HPDE6-E6E7 (cell line): ENCODE measurements around the gene ESF1.
"Not testable (repeated sequence)": the region's sequence is repeated elsewhere in the genome, so short reads cannot be mapped to it uniquely, and the experiment has no call there.

Source experiments
- DNase-seq: peaks from one replicate; pipeline ENCODE4 v3.0.0; 2011; ENCODE audit warnings: missing footprints; ENCODE audit errors: extremely low spot score

The ESF1 gene

DNA sequence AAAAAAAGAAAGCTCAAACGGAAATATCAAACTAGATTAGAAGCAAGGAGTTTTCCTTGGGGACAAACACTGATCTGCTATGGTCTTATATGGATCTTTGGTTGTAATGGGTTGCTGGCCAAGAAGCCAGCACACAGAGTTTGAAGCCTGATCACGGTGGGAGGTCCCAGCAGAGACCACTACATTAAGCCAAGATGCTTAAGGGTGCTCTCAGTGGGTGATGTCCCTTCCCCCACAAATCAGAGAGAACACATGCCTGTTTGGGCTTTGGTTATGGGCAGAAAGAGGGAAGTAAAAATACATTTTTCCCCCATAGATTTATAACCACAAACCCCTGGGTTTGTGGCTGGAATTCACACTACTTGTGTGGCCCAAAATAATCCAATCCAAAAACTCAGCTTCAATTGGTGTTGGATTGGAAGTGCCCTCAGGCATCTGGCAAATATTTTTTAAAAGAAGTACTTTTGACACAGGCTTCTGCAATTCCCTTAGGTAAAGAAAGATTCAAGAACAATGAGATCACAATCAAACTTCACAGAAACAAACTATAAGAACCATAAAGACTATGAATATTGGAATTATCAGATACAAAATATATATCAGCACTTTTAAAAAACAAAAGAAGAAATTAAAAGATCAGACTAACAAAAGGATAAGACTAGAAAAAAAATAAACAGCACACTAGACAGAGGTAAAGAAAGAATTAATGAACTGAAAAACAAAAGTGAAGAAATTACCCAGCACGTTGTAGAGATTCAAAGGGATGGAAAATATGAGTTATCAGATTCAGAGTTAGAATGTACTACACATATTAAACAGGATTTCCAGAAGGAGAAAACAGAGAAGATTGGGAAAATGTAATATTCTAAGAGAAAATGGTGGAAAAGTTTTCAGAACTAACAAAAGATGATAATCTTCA lies 44.7 kb downstream of the ESF1 start:
- no peak for DNase-seq

- not testable (repeated sequence) for DNase-seq
Observed at GRCh38 chr20:13738187-13738586, 46.5 kb downstream of the ESF1 start.

DNA sequence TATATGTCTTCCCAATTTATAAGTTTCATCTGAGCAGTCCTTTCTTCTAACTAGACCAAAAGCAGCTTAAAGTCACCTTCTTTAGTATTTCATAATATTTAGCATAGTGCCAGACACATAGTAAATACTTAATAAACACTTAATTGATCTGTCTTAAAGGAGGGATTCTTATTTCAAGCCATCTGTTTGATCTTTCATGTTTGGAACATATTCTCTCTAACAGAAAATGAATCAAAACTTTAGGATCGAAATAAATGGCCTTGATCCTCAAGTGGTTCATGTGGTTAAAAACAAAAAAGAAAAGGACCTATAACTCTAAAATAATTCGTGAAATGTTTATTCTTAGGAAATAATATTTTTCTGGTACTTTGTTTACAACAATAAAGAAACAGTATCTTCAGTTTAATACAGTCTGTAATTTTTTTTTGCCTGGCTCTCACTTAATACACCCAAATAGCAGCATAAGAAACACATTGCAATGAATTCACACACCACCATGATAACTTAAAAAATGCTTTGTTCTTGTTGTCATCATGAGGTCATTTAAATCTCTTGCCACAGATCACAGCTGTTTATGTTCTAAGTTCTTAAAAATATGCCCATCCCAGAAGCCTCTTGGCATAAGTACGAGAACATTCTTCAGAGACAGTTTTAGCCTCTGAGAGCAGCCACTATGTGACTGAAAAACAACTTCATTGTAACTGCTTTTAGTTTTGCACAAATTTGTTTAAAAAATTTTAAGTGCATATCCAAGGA lies 48.1 kb downstream of the ESF1 start:
- no peak for DNase-seq

- DNase-seq: no peak
Observed at GRCh38 chr20:13735826-13736225, 48.9 kb downstream of the ESF1 start.

DNA sequence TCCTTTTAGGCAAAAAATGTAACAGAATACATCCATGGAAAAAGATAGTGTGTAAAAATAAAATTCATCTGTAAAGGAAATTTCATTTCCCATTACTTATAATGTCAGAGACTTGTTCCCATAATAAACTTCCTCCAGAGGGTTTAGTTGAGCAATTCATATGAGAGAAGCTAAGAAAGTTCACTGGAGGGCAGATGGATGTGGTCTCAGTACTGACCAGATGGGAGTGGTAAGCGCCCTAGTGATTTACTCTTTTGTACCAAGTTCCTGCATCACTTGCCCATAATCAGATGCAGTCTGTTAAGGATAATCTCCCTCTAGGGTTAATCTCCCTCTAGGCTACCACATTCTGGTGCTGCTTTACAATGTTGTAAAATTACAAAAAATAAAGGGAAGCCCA lies 61.7 kb downstream of the ESF1 start:
- no peak for DNase-seq

- DNase-seq: no peak
Observed at GRCh38 chr20:13718171-13718570, 66.5 kb downstream of the ESF1 start.

DNA sequence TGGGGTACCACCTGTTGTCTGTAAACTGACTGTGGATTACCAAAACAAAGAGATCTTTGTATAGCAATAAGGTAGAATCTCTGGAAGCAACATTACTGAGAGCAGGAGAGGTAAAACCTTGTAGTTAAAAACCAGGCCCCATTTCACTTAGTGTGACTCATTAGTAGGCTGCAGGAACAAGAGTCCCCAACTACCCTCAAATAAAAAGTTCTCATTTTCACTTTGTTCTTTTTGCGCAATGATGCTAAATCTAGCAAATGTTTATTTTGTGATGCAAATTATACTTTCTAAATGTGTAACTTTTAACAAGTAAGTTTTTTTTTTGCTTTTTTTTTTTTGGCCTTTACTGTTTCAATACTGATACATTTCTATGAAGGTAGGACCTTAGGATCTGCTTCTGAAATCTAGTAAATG lies 67.1 kb downstream of the ESF1 start:
- no peak for DNase-seq

DNA sequence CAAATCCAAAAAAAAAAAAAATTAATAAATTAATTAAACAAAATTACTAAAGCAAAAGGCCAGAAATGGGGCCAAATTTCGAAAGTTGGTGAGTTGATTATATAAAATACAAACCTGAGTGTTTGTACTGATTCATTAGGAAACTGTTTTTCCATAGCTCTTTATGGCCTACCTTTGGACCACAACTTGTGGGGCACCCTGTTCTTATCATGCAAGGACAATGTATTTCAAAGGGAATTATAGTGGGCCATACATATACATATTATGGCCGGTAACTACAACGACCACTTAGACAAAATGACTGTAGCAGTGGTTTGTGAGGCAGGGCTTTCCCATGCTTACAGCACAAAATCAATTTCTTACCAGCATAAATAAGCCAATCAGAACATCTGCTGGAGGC lies 69.5 kb downstream of the ESF1 start:
- no peak for DNase-seq

GRCh38 chr20:13708234-13708633 lies 76.5 kb downstream of the ESF1 start:
- DNase-seq: no peak

- DNase-seq: no peak
Observed at GRCh38 chr20:13703265-13703664, 81.5 kb downstream of the ESF1 start.

DNA sequence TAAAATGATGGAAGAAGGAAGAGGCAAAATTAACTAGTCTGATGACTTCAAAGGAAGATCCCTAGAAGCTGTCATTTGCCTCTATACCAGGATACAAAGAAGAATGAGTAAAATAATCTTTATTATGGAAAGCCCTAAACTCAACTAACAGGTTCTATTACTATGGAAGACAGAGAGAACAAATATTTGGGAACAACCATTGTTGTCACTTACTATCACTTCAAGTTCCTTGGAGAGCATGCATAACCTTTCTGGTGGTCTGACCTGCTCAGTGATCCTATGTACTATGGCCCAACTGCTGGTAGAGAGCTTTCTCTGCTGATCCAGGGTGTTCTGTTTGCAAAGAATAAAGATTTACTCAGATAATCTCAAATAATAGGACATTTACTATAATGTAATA lies 83.2 kb downstream of the ESF1 start:
- no peak for DNase-seq

- DNase-seq: no peak
Observed at GRCh38 chr20:13700761-13701160, 84.0 kb downstream of the ESF1 start.

DNA sequence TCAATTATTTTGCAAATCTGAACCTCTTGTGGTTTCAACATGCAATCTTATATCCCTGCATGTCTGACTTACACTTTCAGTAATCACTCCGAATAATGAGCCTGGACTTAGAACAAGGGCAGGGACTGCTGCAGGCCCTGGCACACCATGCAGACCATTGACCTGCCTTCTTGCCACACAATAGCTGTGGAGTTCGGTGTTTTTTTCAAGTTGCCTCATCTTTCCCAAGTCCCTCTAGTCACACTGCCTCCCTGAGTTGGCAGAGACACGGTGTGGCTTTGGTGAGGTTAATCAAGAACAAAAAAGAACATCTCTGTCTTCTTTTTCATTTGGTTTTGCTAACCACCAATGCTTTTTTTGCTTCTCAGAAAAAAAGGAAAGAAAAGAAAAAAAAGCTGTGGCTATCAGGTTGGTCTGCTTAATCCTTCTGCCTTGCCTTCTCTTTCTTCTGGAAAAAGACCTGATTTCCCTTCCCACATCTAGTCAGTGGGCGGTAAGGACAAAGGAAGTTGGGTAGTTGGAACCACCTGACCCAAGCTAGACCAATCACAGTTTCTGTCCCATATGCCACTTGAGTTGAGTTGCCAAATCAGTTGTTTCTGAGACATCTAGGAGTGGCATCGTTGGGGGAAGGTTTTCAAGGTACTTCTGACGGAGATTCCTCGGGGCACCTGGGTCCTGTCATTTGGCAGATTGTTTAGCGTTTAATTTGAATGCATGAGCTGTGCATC lies 90.1 kb downstream of the ESF1 start:
- no peak for DNase-seq

DNA sequence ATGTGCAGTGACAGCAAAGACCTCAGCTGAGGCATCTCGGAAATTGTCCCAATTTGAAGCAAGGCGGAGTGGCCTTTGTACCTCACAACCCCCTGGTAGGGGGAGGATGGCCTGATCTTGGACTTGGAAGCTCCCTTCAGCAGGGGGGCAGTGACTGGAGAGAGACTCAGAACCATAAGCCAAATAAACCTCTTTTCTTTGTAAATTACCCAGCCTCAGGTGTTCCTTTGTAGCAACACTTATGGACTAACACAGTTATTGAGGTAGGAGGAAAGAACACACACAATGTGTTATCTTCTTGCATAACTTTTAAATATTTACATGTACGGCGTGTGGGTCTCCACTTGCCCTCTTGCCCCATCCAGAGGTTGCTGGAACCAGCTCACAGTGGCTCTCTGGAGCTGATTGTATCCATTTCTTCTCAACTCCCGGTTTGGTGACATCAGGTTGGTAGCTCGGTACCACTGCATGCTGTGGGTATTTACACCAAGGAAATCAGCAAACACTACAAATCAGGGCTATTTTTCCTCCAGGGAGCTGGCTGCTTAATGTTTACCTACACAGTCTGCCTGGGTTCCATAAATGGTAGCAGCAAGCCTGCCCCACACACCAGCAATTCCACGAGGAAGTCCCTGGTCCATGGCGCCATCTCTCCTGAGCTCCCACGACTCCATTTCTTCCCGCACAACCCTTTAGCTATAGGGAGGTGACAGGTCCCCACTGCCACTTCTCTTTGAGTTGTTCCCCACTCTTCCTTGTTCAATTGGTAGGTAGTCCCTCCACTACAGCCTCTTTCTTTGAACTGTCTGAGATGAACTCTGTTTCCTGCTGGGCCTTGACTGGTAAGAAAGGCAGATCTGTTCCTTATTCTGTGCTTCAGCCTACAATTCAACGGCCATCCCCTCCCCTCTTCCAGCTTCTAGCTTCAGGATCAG lies 91.7 kb downstream of the ESF1 start:
- no peak for DNase-seq

DNA sequence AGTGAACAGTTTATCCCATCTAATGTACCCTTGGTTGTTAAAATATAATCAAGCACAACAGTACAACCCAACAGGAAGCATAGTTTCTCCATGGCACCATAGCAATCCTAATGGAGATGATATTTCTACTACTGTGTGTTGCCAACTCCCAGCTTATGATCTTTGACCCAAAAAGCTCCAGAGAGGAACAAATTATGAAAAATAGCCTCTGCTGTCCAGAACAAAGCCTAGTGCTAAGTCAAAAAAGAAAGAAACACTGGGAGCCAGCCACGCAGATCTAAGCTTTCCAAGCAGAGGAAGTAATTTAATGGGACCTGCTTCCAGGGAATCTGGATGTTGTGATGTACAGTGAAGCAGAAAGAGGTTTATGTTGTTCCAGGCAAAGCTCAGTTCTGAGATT lies 93.8 kb downstream of the ESF1 start:
- no peak for DNase-seq

DNA sequence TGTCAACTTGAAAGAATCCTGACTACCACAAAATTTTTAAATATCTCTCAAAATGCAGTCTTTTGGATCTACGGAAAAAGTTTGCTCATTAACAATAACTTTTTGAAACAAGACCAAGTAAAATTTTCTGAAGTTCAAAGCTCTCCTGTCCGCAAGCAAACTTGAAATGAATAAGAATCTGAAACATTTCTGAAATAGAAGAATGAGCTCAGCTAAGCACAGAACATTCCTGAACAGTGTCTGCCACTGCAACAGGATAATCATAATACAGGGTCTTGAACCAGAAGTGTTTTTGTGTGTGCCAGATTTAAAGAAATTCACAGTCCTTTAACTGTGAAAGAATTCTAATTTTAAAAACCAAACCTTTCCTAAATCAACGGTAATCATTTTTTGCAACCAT lies 96.9 kb downstream of the ESF1 start:
- no peak for DNase-seq

DNA sequence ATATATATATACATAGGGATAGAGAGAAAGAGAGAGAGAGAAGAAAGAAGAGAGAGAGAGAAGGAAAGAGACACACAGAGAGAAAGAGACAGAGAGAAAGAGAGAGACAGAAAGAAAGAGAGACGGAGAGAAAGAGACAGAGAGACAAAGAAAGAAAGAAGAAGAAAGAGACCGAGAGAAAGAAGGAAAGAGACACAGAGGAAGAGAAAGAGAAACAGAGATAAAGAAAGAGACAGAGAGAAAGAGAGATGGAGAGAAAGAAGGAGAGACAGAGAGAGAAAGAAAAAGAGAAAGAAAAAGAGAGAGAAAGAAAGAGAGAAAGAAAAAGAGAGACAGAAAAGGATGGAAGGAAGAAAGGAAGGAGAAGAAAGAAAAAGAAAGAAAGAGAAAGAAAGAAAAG lies 99.1 kb downstream of the ESF1 start:
- DNase-seq: no peak

- DNase-seq: no peak
Observed at GRCh38 chr20:13684566-13685222, 100.0 kb downstream of the ESF1 start.

- no peak for DNase-seq
Observed at GRCh38 chr20:13683833-13684232, 100.9 kb downstream of the ESF1 start.

DNA sequence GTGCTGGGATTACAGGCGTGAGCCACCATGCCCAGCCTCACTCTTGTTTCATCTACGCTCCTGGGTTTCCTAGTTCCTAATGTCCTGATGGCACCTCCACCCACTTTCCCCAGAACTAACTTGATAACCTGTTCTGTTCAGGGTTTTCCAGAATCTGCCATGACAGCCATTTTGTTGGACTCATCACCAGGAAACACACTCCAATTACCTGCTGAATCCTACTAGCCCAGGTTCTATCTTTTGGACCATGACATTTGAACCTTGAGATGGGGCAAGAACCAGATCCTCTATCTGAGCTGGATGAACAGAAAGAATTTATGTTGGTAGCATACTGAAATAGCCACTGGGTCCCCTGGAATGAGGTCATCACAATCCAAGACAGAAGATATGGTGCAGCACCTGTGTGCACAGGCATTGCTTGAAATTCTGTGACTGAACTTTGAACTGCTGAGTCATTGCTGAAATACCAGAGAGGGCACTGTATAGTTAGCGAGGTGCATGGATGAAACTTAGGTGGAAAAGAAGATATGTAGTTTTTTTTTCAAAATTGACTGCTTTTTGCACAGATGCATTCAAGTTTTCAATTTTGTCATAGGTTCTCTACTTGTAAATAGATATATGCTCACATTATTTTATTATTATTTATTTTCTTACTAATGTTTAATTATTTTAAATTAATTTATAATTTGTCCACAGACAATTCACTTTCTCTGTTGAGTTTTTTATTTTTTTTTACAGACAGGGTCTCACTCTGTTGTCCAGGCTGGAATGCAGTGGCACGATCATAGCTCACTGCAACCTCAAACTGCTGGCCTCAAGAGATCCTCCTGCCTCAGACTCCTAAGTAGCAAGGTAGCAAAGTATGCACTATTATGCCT lies 103.2 kb downstream of the ESF1 start:
- no peak for DNase-seq
